ENCODE results near the gene CCNF.

Gene CCNF

GRCh38 chr16:2452650-2453049 lies 23.4 kb downstream of the CCNF start (continued):
- TF ChIP-seq ZNF121 (tag by site-specific recombination; IDR thresholded peaks at IDR 0.05) (peak; percentile 61; the same call in 1 of the 2 replicates), ZNF146 (tag by site-specific recombination; IDR thresholded peaks at IDR 0.05) (peak; percentile 100), ZNF677 (tag by site-specific recombination; IDR thresholded peaks at IDR 0.05) (no peak)

- CTCF ChIA-PET: no interaction called here
- TF ChIP-seq REST (tag by site-specific recombination; IDR thresholded peaks at IDR 0.05): peak; percentile 82
- no peak for TF ChIP-seq ZNF121 (tag by site-specific recombination; IDR thresholded peaks at IDR 0.05)
- POLR2A ChIA-PET: interaction anchor here (0.6 to 1.1 kb wide), 5 partner anchors 12 to 296 kb away, joined by 3 to 4 read pairs (median 3); no protein-coding TSS in a partner anchor
Observed at GRCh38 chr16:2455081-2455845, 26.0 kb downstream of the CCNF start.

GRCh38 chr16:2456551-2457153 lies 27.4 kb downstream of the CCNF start:
- no peak overlapping the region for H3K27ac ChIP-seq (ENCODE audit: extremely low read depth, low read depth, low read length)
- ChIA-PET POLR2A (interaction anchor here (1.0 to 1.5 kb wide), 3 partner anchors 12 to 17 kb away, joined by 3 to 4 read pairs (median 3); no protein-coding TSS in a partner anchor), CTCF (no interaction called here)
- H3K4me1 ChIP-seq (ENCODE audit: control insufficient read depth, insufficient read depth, low read length): peaks cover 15% of the 10 kb centered on the region
- H3K36me3 ChIP-seq (ENCODE audit: control insufficient read depth in 2 of 2, insufficient read depth in 1 of 2, low read length in 2 of 2): peaks cover 0 to 65% of the 10 kb centered on the region in 2 experiments; a peak in 2 of 3 replicates
- H3K4me3 ChIP-seq (ENCODE audit: low read depth, low read length): no peak overlapping the region
- H3K9me3 ChIP-seq (ENCODE audit: control insufficient read depth, insufficient read depth, low read depth, low read length): no peaks in the 10 kb centered on the region
- TF ChIP-seq KLF9 (tag by site-specific recombination; IDR thresholded peaks at IDR 0.05; ENCODE audit: low read depth) (no peak), BCL6B (tag by site-specific recombination; IDR thresholded peaks at IDR 0.05) (no peak), ZNF132 (tag by site-specific recombination; IDR thresholded peaks at IDR 0.05; ENCODE audit: borderline replicate concordance) (no peak), ZNF174 (tag by site-specific recombination; IDR thresholded peaks at IDR 0.05) (no peak), WT1 (tag by site-specific recombination; IDR thresholded peaks at IDR 0.05) (no peak), ZNF48 (tag by site-specific recombination; IDR thresholded peaks at IDR 0.05) (no peak), ZNF24 (tag by site-specific recombination; IDR thresholded peaks at IDR 0.05) (no peak), SALL2 (tag by site-specific recombination; IDR thresholded peaks at IDR 0.05; ENCODE audit: borderline replicate concordance) (no peak), ZNF76 (tag by site-specific recombination; IDR thresholded peaks at IDR 0.05; ENCODE audit: borderline replicate concordance, low read depth) (no peak), ZBTB21 (tag by site-specific recombination; IDR thresholded peaks at IDR 0.05) (no peak), TCF7L2 (IDR thresholded peaks at IDR 0.05; ENCODE audit: borderline replicate concordance, low read depth, low read length) (no peak), SCRT1 (tag by site-specific recombination; IDR thresholded peaks at IDR 0.05; ENCODE audit: borderline replicate concordance) (peak; percentile 83; the same call in 1 of the 2 replicates), ZNF518A (tag by site-specific recombination; conservative IDR thresholded peaks at IDR 0.05; ENCODE audit: low read depth) (no peak), HIC1 (tag by site-specific recombination; IDR thresholded peaks at IDR 0.05) (no peak)

More at GRCh38 chr16:2455081-2455845, 26.0 kb downstream of the CCNF start:
- peaks cover 11% of the 10 kb centered on the region for H3K4me1 ChIP-seq (ENCODE audit: control insufficient read depth, insufficient read depth, low read length)
- no peak overlapping the region for H3K4me3 ChIP-seq (ENCODE audit: low read depth, low read length)
- no peaks in the 10 kb centered on the region for H3K9me3 ChIP-seq (ENCODE audit: control insufficient read depth, insufficient read depth, low read depth, low read length)
- H3K27ac ChIP-seq (ENCODE audit: extremely low read depth, low read depth, low read length): no peak overlapping the region
- H3K36me3 ChIP-seq (ENCODE audit: control insufficient read depth in 2 of 2, insufficient read depth in 1 of 2, low read length in 2 of 2): peaks cover under 1 to 68% of the 10 kb centered on the region in 2 experiments; a peak in 2 of 3 replicates

Data from HEK293 (cell line).